PC-3 (cell line): ENCODE results near the gene PDZK1IP1.

Source experiments
- EZH2 ChIP-seq: fragments of 300-600 bp; sonication (generic); IDR thresholded peaks from one replicate; pipeline ENCODE4 v1.6.1; 2017; ENCODE audit warnings: antibody characterized with exemption, mild to moderate bottlenecking, low read length; ENCODE audit not compliant: unreplicated experiment
- TF ChIP-seq, protein P1 (sequence below): fragments of 300-600 bp; sonication (generic); conservative IDR thresholded peaks from 2 replicates; pipeline ENCODE4 v1.5.1; 2017; ENCODE audit warnings: antibody characterized with exemption, low read depth, mild to moderate bottlenecking, low read length

DNA sequence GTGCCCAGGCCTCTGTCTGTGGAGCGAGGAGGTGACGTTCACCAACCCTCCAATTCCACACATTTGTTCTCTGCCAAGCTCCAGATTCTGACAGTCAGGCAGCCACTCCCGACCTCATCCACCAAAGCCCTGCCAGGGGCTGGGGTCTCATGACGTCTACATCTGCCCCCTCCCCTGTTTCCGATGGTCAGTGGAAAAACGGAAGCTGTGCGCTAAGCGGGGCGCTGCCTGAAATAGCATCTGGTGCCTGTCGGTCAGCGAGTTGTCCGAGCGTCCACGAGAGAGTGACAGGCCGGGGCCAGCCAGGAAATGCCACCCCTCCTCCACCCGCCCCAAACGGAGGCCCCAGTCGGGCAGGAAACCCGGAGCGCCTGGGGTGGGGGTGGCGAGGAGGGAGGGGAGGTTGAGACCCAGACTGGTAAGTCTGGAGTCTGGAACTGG is 45.4 kb upstream of the PDZK1IP1 start:
- TF ChIP-seq, protein P1, sequence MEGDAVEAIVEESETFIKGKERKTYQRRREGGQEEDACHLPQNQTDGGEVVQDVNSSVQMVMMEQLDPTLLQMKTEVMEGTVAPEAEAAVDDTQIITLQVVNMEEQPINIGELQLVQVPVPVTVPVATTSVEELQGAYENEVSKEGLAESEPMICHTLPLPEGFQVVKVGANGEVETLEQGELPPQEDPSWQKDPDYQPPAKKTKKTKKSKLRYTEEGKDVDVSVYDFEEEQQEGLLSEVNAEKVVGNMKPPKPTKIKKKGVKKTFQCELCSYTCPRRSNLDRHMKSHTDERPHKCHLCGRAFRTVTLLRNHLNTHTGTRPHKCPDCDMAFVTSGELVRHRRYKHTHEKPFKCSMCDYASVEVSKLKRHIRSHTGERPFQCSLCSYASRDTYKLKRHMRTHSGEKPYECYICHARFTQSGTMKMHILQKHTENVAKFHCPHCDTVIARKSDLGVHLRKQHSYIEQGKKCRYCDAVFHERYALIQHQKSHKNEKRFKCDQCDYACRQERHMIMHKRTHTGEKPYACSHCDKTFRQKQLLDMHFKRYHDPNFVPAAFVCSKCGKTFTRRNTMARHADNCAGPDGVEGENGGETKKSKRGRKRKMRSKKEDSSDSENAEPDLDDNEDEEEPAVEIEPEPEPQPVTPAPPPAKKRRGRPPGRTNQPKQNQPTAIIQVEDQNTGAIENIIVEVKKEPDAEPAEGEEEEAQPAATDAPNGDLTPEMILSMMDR: no peak
- no peak for TF ChIP-seq EZH2
